Skeletal muscle tissue (tissue), 4 donors: Measurements from ENCODE around the gene PKIB. TPM values are rescaled to one million over a fixed set of nuclear protein-coding genes. Genes with fewer than 3 reads are reported as not detected.

ENCODE experiments used
- H3K27ac ChIP-seq: one replicate; pipeline ENCODE4 v1.7.0; 2013; ENCODE audit warnings: mild to moderate bottlenecking, low read depth, low read length, inconsistent platforms
- H3K27me3 ChIP-seq, 3 donors: one replicate each; pipeline ENCODE4 v1.7.0; 2013; ENCODE audit warnings: low read length in 3 of 3; ENCODE audit not compliant: control insufficient read depth in 3 of 3, insufficient read depth in 3 of 3
- H3K36me3 ChIP-seq, 3 donors: one replicate each; pipeline ENCODE4 v1.7.0; 2013; ENCODE audit warnings: low read length in 3 of 3; ENCODE audit not compliant: control insufficient read depth in 3 of 3, insufficient read depth in 3 of 3
- H3K4me1 ChIP-seq, 3 donors: one replicate each; pipeline ENCODE4 v1.7.0; 2013; ENCODE audit warnings: low read length in 3 of 3, mild to moderate bottlenecking in 3 of 3; ENCODE audit not compliant: control insufficient read depth in 3 of 3, insufficient read depth in 3 of 3
- H3K4me3 ChIP-seq, 3 donors: one replicate each; pipeline ENCODE4 v1.7.0; 2013; ENCODE audit warnings: low read length in 3 of 3
- H3K9ac ChIP-seq, 3 donors: one replicate each; pipeline ENCODE4 v1.7.0; 2013; ENCODE audit warnings: low read length in 3 of 3, mild to moderate bottlenecking in 3 of 3, moderate library complexity in 2 of 3, low read depth in 1 of 3
- H3K9me3 ChIP-seq, 3 donors: one replicate each; pipeline ENCODE4 v1.7.0; 2013; ENCODE audit warnings: low read length in 3 of 3; ENCODE audit not compliant: control insufficient read depth in 3 of 3
- total RNA-seq: library from RNA; depleted of rRNA; stranded (reverse); fragments of >200 nt; gene quantifications from one replicate; pipeline ENCODE4 v1.2.3, GENCODE V29; 2014
- donor health status: Osteomylitis.

The PKIB gene
- total RNA-seq, 1 donor from 2014 or later, result not detected

- H3K9me3 ChIP-seq, result no peaks in the 10 kb centered on the region
- H3K9ac ChIP-seq, result no peak overlapping the region
- no peaks in the 10 kb centered on the region for H3K4me1 ChIP-seq
- no peaks in the 10 kb centered on the region for H3K27me3 ChIP-seq
- H3K36me3 ChIP-seq, result no peaks in the 10 kb centered on the region
- no peak overlapping the region for H3K4me3 ChIP-seq
- no peak overlapping the region for H3K27ac ChIP-seq
Measured at GRCh38 chr6:122696079-122696478, 85.9 kb downstream of the PKIB start.

GRCh38 chr6:122696853-122697252 lies 86.6 kb downstream of the PKIB start:
- Histone ChIP-seq H3K27me3 (no peaks in the 10 kb centered on the region), H3K4me1 (no peaks in the 10 kb centered on the region), H3K9me3 (no peaks in the 10 kb centered on the region), H3K27ac (no peak overlapping the region), H3K36me3 (no peaks in the 10 kb centered on the region), H3K4me3 (no peak overlapping the region), H3K9ac (no peak overlapping the region)

- no peak overlapping the region for H3K9ac ChIP-seq
- no peaks in the 10 kb centered on the region for H3K4me1 ChIP-seq
- H3K9me3 ChIP-seq, result no peaks in the 10 kb centered on the region
- H3K27ac ChIP-seq, result no peak overlapping the region
- no peaks in the 10 kb centered on the region for H3K27me3 ChIP-seq
- H3K4me3 ChIP-seq, result no peak overlapping the region
- H3K36me3 ChIP-seq, result no peaks in the 10 kb centered on the region
Measured at GRCh38 chr6:122697458-122697857, 87.3 kb downstream of the PKIB start.

DNA sequence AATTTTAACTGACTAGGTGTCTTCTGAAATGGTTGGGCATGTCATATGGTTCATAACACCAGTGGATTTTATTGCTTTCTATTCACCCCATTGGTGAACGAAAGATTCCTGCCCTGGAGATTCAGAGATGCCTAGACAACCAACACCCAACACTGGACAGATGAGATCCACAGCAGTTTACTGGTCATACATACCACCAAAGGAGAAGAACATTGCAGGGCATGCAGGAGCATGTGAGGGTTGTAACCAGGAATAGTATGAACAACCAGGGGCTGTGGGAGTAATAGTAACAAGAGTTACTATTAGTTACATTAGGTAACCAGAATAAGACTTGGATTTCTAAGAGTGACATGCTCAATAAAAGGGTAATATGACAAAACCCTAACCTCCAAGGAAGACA lies 91.5 kb downstream of the PKIB start:
- no peak overlapping the region for H3K4me3 ChIP-seq
- H3K27ac ChIP-seq, result no peak overlapping the region
- H3K36me3 ChIP-seq, result no peaks in the 10 kb centered on the region
- H3K27me3 ChIP-seq, result no peaks in the 10 kb centered on the region
- no peak overlapping the region for H3K9ac ChIP-seq
- H3K4me1 ChIP-seq, result no peaks in the 10 kb centered on the region
- no peaks in the 10 kb centered on the region for H3K9me3 ChIP-seq

DNA sequence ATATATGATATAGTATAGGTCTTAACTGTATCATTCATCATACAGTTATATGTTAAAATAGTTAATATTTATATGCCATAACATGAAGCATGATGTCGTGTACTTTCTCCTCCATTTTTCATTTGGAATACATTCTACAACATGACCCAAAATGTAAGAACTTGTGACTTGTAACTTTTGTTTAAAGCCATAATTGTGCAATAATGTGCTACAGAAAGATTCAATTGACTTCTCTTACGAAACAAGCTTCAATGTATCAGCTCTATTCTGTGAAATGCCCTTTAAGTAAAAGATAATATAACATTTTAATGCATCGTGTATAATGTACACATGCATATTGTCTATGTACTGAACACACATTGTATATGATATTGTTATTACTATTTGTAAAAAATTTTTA lies 92.6 kb downstream of the PKIB start:
- Histone ChIP-seq H3K27ac (no peak overlapping the region), H3K36me3 (no peaks in the 10 kb centered on the region), H3K4me3 (no peak overlapping the region), H3K9ac (no peak overlapping the region), H3K4me1 (no peaks in the 10 kb centered on the region), H3K27me3 (no peaks in the 10 kb centered on the region), H3K9me3 (no peaks in the 10 kb centered on the region)

DNA sequence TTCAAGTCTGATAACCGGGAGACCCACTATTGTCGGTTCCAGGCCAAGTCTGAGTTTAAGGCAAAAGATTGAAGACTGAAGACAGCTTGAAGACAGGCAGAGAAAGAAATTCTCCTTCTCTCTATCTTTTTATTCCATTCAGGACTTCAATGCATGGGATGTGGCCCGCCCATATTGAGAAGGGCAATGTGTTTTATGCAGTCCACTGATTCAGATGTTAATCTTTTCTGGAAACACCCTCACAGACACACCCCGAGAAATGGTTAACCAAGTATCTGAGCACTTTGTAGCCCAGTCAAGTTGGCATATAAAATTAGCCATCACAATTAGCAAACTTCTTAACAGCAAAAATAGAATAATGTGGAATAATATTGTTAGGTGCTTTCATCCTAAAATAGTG lies 93.9 kb downstream of the PKIB start:
- Histone ChIP-seq H3K9me3 (no peaks in the 10 kb centered on the region), H3K9ac (no peak overlapping the region), H3K27me3 (no peaks in the 10 kb centered on the region), H3K27ac (no peak overlapping the region), H3K4me3 (no peak overlapping the region), H3K4me1 (no peaks in the 10 kb centered on the region), H3K36me3 (no peaks in the 10 kb centered on the region)

- Histone ChIP-seq H3K27ac (no peak overlapping the region), H3K4me3 (no peak overlapping the region), H3K9ac (no peak overlapping the region), H3K4me1 (no peaks in the 10 kb centered on the region), H3K36me3 (no peaks in the 10 kb centered on the region), H3K9me3 (no peaks in the 10 kb centered on the region), H3K27me3 (no peaks in the 10 kb centered on the region)
Measured at GRCh38 chr6:122709922-122710512, 99.8 kb downstream of the PKIB start.

DNA sequence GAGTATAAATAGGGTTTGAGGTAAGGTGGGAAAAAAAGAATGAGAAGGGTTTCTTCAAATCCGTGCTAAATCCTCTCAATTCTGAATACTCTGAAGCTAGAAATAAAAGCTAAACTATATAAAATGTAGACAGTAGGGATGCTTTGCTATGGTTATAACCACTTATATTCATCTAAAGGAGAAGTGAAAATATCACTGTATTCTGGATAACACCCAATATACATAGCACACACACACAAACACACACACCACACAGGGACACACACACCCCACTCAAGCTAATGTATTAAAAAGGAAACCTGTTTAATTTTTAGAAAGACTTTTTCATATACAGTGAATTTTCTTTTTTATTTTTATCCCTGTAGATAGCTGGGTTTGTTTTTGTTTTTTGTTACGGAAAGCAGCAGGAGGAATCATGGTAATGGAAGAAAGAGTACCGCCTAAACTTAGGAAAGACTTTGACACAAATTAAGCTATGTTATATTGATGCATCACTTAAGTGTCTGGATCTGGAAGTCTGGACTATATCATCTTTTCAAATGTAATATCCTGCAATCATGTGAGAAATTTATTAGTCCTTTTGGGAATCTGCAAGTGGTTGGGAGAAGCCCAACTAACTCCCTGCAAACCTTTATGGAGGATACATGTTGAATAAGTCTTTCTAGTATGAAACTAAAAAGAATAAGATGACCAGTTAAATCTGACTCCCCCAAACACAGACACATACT lies 100.9 kb downstream of the PKIB start:
- Histone ChIP-seq H3K36me3 (no peaks in the 10 kb centered on the region), H3K27ac (no peak overlapping the region), H3K4me1 (no peaks in the 10 kb centered on the region), H3K4me3 (no peak overlapping the region), H3K9ac (no peak overlapping the region), H3K27me3 (no peaks in the 10 kb centered on the region), H3K9me3 (no peaks in the 10 kb centered on the region)

- no peaks in the 10 kb centered on the region for H3K4me1 ChIP-seq
- no peaks in the 10 kb centered on the region for H3K27me3 ChIP-seq
- no peak overlapping the region for H3K4me3 ChIP-seq
- H3K27ac ChIP-seq, result no peak overlapping the region
- no peak overlapping the region for H3K9ac ChIP-seq
- no peaks in the 10 kb centered on the region for H3K36me3 ChIP-seq
- no peaks in the 10 kb centered on the region for H3K9me3 ChIP-seq
Measured at GRCh38 chr6:122712093-122712447, 101.9 kb downstream of the PKIB start.

GRCh38 chr6:122712448-122713137 lies 102.4 kb downstream of the PKIB start:
- Histone ChIP-seq H3K9me3 (no peaks in the 10 kb centered on the region), H3K4me1 (no peaks in the 10 kb centered on the region), H3K9ac (no peak overlapping the region), H3K27ac (no peak overlapping the region), H3K36me3 (no peaks in the 10 kb centered on the region), H3K4me3 (no peak overlapping the region), H3K27me3 (no peaks in the 10 kb centered on the region)
